Measurements from ENCODE around the gene MTFMT. TPM values are rescaled to one million over a fixed set of nuclear protein-coding genes. Genes with fewer than 3 reads are reported as not detected.
A peak's percentile ranks its signal among the peaks of the same experiment; 100 is the strongest.

Gene MTFMT
- total and polyA plus RNA-seq, 2 experiments from 2014 or later = 19.0 to 36.0 TPM

GRCh38 chr15:65077291-65077980, 48.0 kb upstream of the MTFMT start:
- Histone ChIP-seq H3K36me3 (ENCODE audit: insufficient read depth) (no peaks in the 10 kb centered on the region), H2AFZ (peak overlapping the region; percentile 99), H3K4me2 (no peak overlapping the region), H3K27me3 (ENCODE audit: insufficient read depth) (0 out of 2 replicates have a peak, but pooled peaks cover 3% of the 10 kb centered on the region), H3K4me3 (no peak overlapping the region), H3K4me1 (ENCODE audit: insufficient read depth) (peaks cover 16% of the 10 kb centered on the region), H3K9me2 (ENCODE audit: insufficient read depth) (no peaks in the 10 kb centered on the region), H3K79me2 (replicated peaks; ENCODE audit: insufficient read depth) (no peaks in the 10 kb centered on the region), H4K20me1 (replicated peaks; ENCODE audit: insufficient read depth) (no peaks in the 10 kb centered on the region), H3K27ac (ENCODE audit: low read depth) (no peak overlapping the region), H3F3A (replicated peaks; ENCODE audit: low read depth) (peaks cover 14% of the 10 kb centered on the region; the same call in 1 of the 2 replicates)
- Mint-ChIP-seq H3K9me3 (peaks cover 8% of the 10 kb centered on the region), H3K27me3 (ENCODE audit: insufficient read depth, low read depth, poor library complexity) (peaks cover 18% of the 10 kb centered on the region), H3K36me3 (ENCODE audit: low read depth) (no peaks in the 10 kb centered on the region; the same call in 2 of the 3 replicates), H3K27ac (no peak overlapping the region), H3K4me1 (peaks cover 27% of the 10 kb centered on the region), H3K4me3 (no peak overlapping the region; the same call in 2 of the 3 replicates)
- TF ChIP-seq, protein P1, sequence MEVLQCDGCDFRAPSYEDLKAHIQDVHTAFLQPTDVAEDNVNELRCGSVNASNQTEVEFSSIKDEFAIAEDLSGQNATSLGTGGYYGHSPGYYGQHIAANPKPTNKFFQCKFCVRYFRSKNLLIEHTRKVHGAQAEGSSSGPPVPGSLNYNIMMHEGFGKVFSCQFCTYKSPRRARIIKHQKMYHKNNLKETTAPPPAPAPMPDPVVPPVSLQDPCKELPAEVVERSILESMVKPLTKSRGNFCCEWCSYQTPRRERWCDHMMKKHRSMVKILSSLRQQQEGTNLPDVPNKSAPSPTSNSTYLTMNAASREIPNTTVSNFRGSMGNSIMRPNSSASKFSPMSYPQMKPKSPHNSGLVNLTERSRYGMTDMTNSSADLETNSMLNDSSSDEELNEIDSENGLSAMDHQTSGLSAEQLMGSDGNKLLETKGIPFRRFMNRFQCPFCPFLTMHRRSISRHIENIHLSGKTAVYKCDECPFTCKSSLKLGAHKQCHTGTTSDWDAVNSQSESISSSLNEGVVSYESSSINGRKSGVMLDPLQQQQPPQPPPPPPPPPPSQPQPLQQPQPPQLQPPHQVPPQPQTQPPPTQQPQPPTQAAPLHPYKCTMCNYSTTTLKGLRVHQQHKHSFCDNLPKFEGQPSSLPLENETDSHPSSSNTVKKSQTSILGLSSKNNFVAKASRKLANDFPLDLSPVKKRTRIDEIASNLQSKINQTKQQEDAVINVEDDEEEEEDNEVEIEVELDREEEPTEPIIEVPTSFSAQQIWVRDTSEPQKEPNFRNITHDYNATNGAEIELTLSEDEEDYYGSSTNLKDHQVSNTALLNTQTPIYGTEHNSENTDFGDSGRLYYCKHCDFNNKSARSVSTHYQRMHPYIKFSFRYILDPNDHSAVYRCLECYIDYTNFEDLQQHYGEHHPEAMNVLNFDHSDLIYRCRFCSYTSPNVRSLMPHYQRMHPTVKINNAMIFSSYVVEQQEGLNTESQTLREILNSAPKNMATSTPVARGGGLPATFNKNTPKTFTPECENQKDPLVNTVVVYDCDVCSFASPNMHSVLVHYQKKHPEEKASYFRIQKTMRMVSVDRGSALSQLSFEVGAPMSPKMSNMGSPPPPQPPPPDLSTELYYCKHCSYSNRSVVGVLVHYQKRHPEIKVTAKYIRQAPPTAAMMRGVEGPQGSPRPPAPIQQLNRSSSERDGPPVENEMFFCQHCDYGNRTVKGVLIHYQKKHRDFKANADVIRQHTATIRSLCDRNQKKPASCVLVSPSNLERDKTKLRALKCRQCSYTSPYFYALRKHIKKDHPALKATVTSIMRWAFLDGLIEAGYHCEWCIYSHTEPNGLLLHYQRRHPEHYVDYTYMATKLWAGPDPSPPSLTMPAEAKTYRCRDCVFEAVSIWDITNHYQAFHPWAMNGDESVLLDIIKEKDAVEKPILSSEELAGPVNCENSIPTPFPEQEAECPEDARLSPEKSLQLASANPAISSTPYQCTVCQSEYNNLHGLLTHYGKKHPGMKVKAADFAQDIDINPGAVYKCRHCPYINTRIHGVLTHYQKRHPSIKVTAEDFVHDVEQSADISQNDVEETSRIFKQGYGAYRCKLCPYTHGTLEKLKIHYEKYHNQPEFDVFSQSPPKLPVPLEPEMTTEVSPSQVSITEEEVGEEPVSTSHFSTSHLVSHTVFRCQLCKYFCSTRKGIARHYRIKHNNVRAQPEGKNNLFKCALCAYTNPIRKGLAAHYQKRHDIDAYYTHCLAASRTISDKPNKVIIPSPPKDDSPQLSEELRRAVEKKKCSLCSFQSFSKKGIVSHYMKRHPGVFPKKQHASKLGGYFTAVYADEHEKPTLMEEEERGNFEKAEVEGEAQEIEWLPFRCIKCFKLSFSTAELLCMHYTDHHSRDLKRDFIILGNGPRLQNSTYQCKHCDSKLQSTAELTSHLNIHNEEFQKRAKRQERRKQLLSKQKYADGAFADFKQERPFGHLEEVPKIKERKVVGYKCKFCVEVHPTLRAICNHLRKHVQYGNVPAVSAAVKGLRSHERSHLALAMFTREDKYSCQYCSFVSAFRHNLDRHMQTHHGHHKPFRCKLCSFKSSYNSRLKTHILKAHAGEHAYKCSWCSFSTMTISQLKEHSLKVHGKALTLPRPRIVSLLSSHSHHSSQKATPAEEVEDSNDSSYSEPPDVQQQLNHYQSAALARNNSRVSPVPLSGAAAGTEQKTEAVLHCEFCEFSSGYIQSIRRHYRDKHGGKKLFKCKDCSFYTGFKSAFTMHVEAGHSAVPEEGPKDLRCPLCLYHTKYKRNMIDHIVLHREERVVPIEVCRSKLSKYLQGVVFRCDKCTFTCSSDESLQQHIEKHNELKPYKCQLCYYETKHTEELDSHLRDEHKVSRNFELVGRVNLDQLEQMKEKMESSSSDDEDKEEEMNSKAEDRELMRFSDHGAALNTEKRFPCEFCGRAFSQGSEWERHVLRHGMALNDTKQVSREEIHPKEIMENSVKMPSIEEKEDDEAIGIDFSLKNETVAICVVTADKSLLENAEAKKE (CRISPR knock-in tag; IDR thresholded peaks at IDR 0.05) = no peak
- TF ChIP-seq CTCF (conservative IDR thresholded peaks at IDR 0.05; ENCODE audit: low read depth in 2 of 2) = peak in 1 of 2 experiments; percentile 8; a peak in 1 of 4 replicates
- ATAC-seq (peak; percentile 30), DNase-seq (ENCODE audit: low spot score) (peak; percentile 41)
